Measurements from ENCODE around the gene CD164L2. TPM values are rescaled to one million over a fixed set of nuclear protein-coding genes. Genes with fewer than 3 reads are reported as not detected.

Gene CD164L2
- total and polyA plus RNA-seq, 2 donors from 2014 or later = 0.63 to 1.1 TPM

DNA sequence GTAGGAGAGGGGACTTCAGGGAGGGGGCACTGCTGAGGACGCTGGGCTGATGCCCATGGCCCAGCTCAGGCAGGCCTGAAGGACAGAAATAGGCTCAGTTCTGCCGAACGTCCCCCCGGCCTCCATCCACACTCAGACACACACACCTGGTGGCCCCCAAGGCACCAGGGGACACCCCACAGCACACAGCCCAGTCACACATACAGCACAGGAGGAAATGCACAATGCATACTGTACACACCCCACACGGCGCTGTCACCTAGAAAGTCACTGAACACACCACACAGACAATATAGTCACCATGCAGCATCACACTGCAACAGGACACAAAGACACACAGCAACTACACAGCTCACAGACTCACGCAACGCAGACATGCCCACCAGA lies 40.7 kb downstream of the CD164L2 start:
- H3K9ac ChIP-seq (ENCODE audit: low read length in 3 of 3) = no peak overlapping the region
- intact Hi-C loops (cut with DNase I) = no loop called here
- no peak overlapping the region for H3K27ac ChIP-seq (ENCODE audit: low read depth in 2 of 2, low read length in 2 of 2)
- FAIRE-seq (no peak), DNase-seq (peak in 2 of 5 donors; percentile 38 to 46)
- TF ChIP-seq CTCF (IDR thresholded peaks at IDR 0.05; ENCODE audit: borderline replicate concordance, extremely low read depth, insufficient read depth) = no peak
- H3K36me3 ChIP-seq (ENCODE audit: control insufficient read depth in 2 of 3, insufficient read depth in 3 of 3, low read length in 3 of 3) = no peaks in the 10 kb centered on the region
- peaks cover 0 to 2% (median 0%) of the 10 kb centered on the region in 3 donors for H3K4me1 ChIP-seq (ENCODE audit: control insufficient read depth in 2 of 3, insufficient read depth in 2 of 3, low read depth in 1 of 3, low read length in 3 of 3)
- H3K27me3 ChIP-seq (ENCODE audit: control insufficient read depth, insufficient read depth, low read length) = no peaks in the 10 kb centered on the region
- peak overlapping the region in 2 of 3 donors; percentile 28 to 40 for H3K4me3 ChIP-seq (ENCODE audit: low read length in 3 of 3)
- H3K9me3 ChIP-seq (ENCODE audit: control insufficient read depth in 2 of 3, insufficient read depth in 1 of 3, low read length in 3 of 3) = no peaks in the 10 kb centered on the region

GRCh38 chr1:27341525-27342252 lies 41.4 kb downstream of the CD164L2 start, which contains the start of gene SYTL1:
TSS of gene SYTL1 (plus strand) at chr1:27342022. CDS start at chr1:27345335, 3,313 bp downstream.
- DNase-seq (peak; percentile 69 to 85 (median 78)), FAIRE-seq (no peak)
- Histone ChIP-seq H3K27me3 (ENCODE audit: control insufficient read depth, insufficient read depth, low read length) (no peaks in the 10 kb centered on the region), H3K4me3 (ENCODE audit: low read length in 3 of 3) (peak within 1 kb of the TSS in 2 of 3 donors; percentile 34 to 40), H3K27ac (ENCODE audit: low read depth in 2 of 2, low read length in 2 of 2) (no peak within 1 kb of the TSS), H3K9ac (ENCODE audit: low read length in 3 of 3) (peak within 1 kb of the TSS in 1 of 3 donors; percentile 56), H3K9me3 (ENCODE audit: control insufficient read depth in 2 of 3, insufficient read depth in 1 of 3, low read length in 3 of 3) (no peaks in the 10 kb centered on the region), H3K4me1 (ENCODE audit: control insufficient read depth in 2 of 3, insufficient read depth in 2 of 3, low read depth in 1 of 3, low read length in 3 of 3) (peaks cover 0 to 2% (median 0%) of the 10 kb centered on the region in 3 donors), H3K36me3 (ENCODE audit: control insufficient read depth in 2 of 3, insufficient read depth in 3 of 3, low read length in 3 of 3) (peaks cover 0 to 2% (median 0%) of the 10 kb centered on the region in 3 donors)
- intact Hi-C loops (cut with DNase I) = no loop called here
- peak; percentile 0 for TF ChIP-seq CTCF (IDR thresholded peaks at IDR 0.05; ENCODE audit: borderline replicate concordance, extremely low read depth, insufficient read depth)

DNA sequence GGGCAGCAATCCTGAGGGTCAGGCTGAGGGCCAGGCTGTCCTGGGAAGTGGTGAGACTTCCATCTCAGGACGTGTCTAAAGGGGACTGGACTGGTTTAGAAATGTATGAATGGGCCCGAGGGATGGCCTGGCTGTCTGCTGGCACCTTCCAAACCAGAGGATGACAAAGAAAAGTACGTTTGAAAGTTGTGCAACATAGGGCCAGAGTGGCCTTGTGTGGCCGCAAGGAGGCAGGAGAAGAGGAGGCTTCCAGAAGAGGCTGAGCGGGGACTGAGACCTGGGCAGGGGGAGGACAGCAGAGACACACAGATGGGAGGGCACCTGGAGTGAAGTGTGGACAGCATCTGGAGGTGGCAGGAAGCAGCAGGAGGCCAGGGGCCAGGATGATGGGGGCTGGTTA lies 43.9 kb downstream of the CD164L2 start:
- H3K36me3 ChIP-seq (ENCODE audit: control insufficient read depth in 2 of 3, insufficient read depth in 3 of 3, low read length in 3 of 3) = peaks cover 0 to 13% (median 11%) of the 10 kb centered on the region in 3 donors
- no peak overlapping the region for H3K9ac ChIP-seq (ENCODE audit: low read length in 3 of 3)
- no peak overlapping the region for H3K27ac ChIP-seq (ENCODE audit: low read depth in 2 of 2, low read length in 2 of 2)
- peak in 1 of 5 donors; percentile 49 for DNase-seq
- peaks cover 0 to 2% (median 0%) of the 10 kb centered on the region in 3 donors for H3K4me1 ChIP-seq (ENCODE audit: control insufficient read depth in 2 of 3, insufficient read depth in 2 of 3, low read depth in 1 of 3, low read length in 3 of 3)
- FAIRE-seq = no peak
- intact Hi-C loops (cut with DNase I) = no loop called here
- no peaks in the 10 kb centered on the region for H3K9me3 ChIP-seq (ENCODE audit: control insufficient read depth in 2 of 3, insufficient read depth in 1 of 3, low read length in 3 of 3)
- no peak for TF ChIP-seq CTCF (IDR thresholded peaks at IDR 0.05; ENCODE audit: borderline replicate concordance, extremely low read depth, insufficient read depth)
- no peak overlapping the region for H3K4me3 ChIP-seq (ENCODE audit: low read length in 3 of 3)
- H3K27me3 ChIP-seq (ENCODE audit: control insufficient read depth, insufficient read depth, low read length) = no peaks in the 10 kb centered on the region
